ENCODE results near the gene LIPC. TPM values are rescaled to one million over a fixed set of nuclear protein-coding genes. Genes with fewer than 3 reads are reported as not detected.

Gene LIPC
- total and polyA plus RNA-seq, 2 experiments from 2014 or later, result not detected

GRCh38 chr15:58524247-58524646 is 92.5 kb downstream of the LIPC start:
- DNase-seq (ENCODE audit: low spot score) (no peak), ATAC-seq (no peak)
- Histone ChIP-seq H3K4me1 (ENCODE audit: insufficient read depth) (peaks cover 7% of the 10 kb centered on the region), H4K20me1 (replicated peaks; ENCODE audit: insufficient read depth) (no peaks in the 10 kb centered on the region), H3K4me2 (no peak overlapping the region), H3K4me3 (no peak overlapping the region), H3K36me3 (ENCODE audit: insufficient read depth) (no peaks in the 10 kb centered on the region), H3F3A (replicated peaks; ENCODE audit: low read depth) (no peaks in the 10 kb centered on the region), H3K79me2 (replicated peaks; ENCODE audit: insufficient read depth) (no peaks in the 10 kb centered on the region), H3K27ac (ENCODE audit: low read depth) (no peak overlapping the region), H3K9me2 (ENCODE audit: insufficient read depth) (no peaks in the 10 kb centered on the region), H3K27me3 (ENCODE audit: insufficient read depth) (no peaks in the 10 kb centered on the region), H2AFZ (no peak overlapping the region)
- H3K4me1 Mint-ChIP-seq, result peaks cover 16% of the 10 kb centered on the region
- no peaks in the 10 kb centered on the region for H3K9me3 Mint-ChIP-seq
- TF ChIP-seq ZNF331 (CRISPR knock-in tag; IDR thresholded peaks at IDR 0.05; ENCODE audit: low read depth), result no peak
- TF ChIP-seq, protein P1, sequence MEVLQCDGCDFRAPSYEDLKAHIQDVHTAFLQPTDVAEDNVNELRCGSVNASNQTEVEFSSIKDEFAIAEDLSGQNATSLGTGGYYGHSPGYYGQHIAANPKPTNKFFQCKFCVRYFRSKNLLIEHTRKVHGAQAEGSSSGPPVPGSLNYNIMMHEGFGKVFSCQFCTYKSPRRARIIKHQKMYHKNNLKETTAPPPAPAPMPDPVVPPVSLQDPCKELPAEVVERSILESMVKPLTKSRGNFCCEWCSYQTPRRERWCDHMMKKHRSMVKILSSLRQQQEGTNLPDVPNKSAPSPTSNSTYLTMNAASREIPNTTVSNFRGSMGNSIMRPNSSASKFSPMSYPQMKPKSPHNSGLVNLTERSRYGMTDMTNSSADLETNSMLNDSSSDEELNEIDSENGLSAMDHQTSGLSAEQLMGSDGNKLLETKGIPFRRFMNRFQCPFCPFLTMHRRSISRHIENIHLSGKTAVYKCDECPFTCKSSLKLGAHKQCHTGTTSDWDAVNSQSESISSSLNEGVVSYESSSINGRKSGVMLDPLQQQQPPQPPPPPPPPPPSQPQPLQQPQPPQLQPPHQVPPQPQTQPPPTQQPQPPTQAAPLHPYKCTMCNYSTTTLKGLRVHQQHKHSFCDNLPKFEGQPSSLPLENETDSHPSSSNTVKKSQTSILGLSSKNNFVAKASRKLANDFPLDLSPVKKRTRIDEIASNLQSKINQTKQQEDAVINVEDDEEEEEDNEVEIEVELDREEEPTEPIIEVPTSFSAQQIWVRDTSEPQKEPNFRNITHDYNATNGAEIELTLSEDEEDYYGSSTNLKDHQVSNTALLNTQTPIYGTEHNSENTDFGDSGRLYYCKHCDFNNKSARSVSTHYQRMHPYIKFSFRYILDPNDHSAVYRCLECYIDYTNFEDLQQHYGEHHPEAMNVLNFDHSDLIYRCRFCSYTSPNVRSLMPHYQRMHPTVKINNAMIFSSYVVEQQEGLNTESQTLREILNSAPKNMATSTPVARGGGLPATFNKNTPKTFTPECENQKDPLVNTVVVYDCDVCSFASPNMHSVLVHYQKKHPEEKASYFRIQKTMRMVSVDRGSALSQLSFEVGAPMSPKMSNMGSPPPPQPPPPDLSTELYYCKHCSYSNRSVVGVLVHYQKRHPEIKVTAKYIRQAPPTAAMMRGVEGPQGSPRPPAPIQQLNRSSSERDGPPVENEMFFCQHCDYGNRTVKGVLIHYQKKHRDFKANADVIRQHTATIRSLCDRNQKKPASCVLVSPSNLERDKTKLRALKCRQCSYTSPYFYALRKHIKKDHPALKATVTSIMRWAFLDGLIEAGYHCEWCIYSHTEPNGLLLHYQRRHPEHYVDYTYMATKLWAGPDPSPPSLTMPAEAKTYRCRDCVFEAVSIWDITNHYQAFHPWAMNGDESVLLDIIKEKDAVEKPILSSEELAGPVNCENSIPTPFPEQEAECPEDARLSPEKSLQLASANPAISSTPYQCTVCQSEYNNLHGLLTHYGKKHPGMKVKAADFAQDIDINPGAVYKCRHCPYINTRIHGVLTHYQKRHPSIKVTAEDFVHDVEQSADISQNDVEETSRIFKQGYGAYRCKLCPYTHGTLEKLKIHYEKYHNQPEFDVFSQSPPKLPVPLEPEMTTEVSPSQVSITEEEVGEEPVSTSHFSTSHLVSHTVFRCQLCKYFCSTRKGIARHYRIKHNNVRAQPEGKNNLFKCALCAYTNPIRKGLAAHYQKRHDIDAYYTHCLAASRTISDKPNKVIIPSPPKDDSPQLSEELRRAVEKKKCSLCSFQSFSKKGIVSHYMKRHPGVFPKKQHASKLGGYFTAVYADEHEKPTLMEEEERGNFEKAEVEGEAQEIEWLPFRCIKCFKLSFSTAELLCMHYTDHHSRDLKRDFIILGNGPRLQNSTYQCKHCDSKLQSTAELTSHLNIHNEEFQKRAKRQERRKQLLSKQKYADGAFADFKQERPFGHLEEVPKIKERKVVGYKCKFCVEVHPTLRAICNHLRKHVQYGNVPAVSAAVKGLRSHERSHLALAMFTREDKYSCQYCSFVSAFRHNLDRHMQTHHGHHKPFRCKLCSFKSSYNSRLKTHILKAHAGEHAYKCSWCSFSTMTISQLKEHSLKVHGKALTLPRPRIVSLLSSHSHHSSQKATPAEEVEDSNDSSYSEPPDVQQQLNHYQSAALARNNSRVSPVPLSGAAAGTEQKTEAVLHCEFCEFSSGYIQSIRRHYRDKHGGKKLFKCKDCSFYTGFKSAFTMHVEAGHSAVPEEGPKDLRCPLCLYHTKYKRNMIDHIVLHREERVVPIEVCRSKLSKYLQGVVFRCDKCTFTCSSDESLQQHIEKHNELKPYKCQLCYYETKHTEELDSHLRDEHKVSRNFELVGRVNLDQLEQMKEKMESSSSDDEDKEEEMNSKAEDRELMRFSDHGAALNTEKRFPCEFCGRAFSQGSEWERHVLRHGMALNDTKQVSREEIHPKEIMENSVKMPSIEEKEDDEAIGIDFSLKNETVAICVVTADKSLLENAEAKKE (CRISPR knock-in tag; IDR thresholded peaks at IDR 0.05), result no peak
- TF ChIP-seq STAT1 (IDR thresholded peaks at IDR 0.05; ENCODE audit: unreplicated experiment), result no peak
- TF ChIP-seq, protein P2, sequence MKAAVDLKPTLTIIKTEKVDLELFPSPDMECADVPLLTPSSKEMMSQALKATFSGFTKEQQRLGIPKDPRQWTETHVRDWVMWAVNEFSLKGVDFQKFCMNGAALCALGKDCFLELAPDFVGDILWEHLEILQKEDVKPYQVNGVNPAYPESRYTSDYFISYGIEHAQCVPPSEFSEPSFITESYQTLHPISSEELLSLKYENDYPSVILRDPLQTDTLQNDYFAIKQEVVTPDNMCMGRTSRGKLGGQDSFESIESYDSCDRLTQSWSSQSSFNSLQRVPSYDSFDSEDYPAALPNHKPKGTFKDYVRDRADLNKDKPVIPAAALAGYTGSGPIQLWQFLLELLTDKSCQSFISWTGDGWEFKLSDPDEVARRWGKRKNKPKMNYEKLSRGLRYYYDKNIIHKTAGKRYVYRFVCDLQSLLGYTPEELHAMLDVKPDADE (IDR thresholded peaks at IDR 0.05), result no peak
- no peak for TF ChIP-seq ZNF114 (CRISPR knock-in tag; IDR thresholded peaks at IDR 0.05)
- no peak for TF ChIP-seq EZH2 (IDR thresholded peaks at IDR 0.05; ENCODE audit: low read depth, unreplicated experiment)
- TF ChIP-seq NANOG (IDR thresholded peaks at IDR 0.05; ENCODE audit: borderline replicate concordance), result no peak
- TF ChIP-seq CREB1 (CRISPR knock-in tag; IDR thresholded peaks at IDR 0.05; ENCODE audit: low read depth), result no peak
- TF ChIP-seq JUNB (IDR thresholded peaks at IDR 0.05; ENCODE audit: unreplicated experiment), result no peak
- TF ChIP-seq EZH2phosphoT487 (IDR thresholded peaks at IDR 0.05; ENCODE audit: unreplicated experiment), result no peak
- H3K27ac Mint-ChIP-seq, result no peak overlapping the region
- peaks cover 2% of the 10 kb centered on the region for H3K27me3 Mint-ChIP-seq (ENCODE audit: insufficient read depth, low read depth, poor library complexity)
- no peak overlapping the region for H3K4me3 Mint-ChIP-seq
- no peaks in the 10 kb centered on the region for H3K36me3 Mint-ChIP-seq (ENCODE audit: low read depth)
